Kasumi-1 (cell line): Measurements from ENCODE around the gene WWC2.

Source experiments
- DNase-seq, 2 experiments: peaks; one replicate each; lab custom pipeline; 2025; lab: John Stamatoyannopoulos, UW

WWC2 gene

GRCh38 chr4:183354219-183354618 lies 255.2 kb downstream of the WWC2 start:
- no peak for DNase-seq

- no peak for DNase-seq
Observed at GRCh38 chr4:183355405-183355804, 256.3 kb downstream of the WWC2 start.

GRCh38 chr4:183356173-183356830 lies 257.2 kb downstream of the WWC2 start:
- no peak for DNase-seq

- no peak for DNase-seq
Observed at GRCh38 chr4:183356931-183357675, 258.0 kb downstream of the WWC2 start.

GRCh38 chr4:183358215-183358755 lies 259.2 kb downstream of the WWC2 start:
- DNase-seq: no peak

- no peak for DNase-seq
Observed at GRCh38 chr4:183360161-183360919, 261.3 kb downstream of the WWC2 start.

GRCh38 chr4:183362036-183362435 lies 263.0 kb downstream of the WWC2 start:
- no peak for DNase-seq

GRCh38 chr4:183362916-183363542 lies 264.0 kb downstream of the WWC2 start:
- no peak for DNase-seq

GRCh38 chr4:183364025-183364424 lies 265.0 kb downstream of the WWC2 start:
- DNase-seq: no peak

- DNase-seq: no peak
Observed at GRCh38 chr4:183366206-183366835, 267.3 kb downstream of the WWC2 start.

- no peak for DNase-seq
Observed at GRCh38 chr4:183369073-183369472, 270.0 kb downstream of the WWC2 start.
